Measurements from ENCODE around the gene FOXRED1.
A peak's percentile ranks its signal among the peaks of the same experiment; 100 is the strongest.

The FOXRED1 gene

DNA sequence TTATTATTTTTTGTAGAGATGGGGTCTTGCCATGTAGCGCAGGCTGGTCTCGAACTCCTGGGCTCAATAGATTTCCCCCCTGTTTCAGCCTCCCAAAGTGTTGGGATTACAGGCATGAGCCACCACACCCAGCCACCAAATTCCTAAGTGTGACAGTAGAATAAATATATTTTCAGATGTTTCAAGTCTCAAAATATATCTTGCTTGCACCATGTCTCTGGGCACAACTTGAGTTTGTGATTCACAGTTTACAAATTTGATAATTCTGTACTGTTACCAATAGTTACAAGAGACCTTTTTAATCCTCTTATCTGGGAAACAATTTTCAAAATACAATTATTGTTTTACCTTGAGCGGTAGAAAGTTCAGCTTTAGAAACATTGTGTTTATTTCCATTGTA, 54.0 kb downstream of the FOXRED1 start:
- H3K27ac Mint-ChIP-seq = no peak overlapping the region
- no peaks in the 10 kb centered on the region for H3K9me3 Mint-ChIP-seq
- peaks cover 42% of the 10 kb centered on the region for H3K4me1 Mint-ChIP-seq
- H3K27me3 Mint-ChIP-seq (ENCODE audit: low read depth) = no peaks in the 10 kb centered on the region
- no peaks in the 10 kb centered on the region for H3K36me3 Mint-ChIP-seq (ENCODE audit: low read depth)
- TF ChIP-seq, protein P1, sequence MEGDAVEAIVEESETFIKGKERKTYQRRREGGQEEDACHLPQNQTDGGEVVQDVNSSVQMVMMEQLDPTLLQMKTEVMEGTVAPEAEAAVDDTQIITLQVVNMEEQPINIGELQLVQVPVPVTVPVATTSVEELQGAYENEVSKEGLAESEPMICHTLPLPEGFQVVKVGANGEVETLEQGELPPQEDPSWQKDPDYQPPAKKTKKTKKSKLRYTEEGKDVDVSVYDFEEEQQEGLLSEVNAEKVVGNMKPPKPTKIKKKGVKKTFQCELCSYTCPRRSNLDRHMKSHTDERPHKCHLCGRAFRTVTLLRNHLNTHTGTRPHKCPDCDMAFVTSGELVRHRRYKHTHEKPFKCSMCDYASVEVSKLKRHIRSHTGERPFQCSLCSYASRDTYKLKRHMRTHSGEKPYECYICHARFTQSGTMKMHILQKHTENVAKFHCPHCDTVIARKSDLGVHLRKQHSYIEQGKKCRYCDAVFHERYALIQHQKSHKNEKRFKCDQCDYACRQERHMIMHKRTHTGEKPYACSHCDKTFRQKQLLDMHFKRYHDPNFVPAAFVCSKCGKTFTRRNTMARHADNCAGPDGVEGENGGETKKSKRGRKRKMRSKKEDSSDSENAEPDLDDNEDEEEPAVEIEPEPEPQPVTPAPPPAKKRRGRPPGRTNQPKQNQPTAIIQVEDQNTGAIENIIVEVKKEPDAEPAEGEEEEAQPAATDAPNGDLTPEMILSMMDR (IDR thresholded peaks at IDR 0.05; ENCODE audit: unreplicated experiment in 3 of 3) = no peak
- no peak overlapping the region for H3K4me3 Mint-ChIP-seq

DNA sequence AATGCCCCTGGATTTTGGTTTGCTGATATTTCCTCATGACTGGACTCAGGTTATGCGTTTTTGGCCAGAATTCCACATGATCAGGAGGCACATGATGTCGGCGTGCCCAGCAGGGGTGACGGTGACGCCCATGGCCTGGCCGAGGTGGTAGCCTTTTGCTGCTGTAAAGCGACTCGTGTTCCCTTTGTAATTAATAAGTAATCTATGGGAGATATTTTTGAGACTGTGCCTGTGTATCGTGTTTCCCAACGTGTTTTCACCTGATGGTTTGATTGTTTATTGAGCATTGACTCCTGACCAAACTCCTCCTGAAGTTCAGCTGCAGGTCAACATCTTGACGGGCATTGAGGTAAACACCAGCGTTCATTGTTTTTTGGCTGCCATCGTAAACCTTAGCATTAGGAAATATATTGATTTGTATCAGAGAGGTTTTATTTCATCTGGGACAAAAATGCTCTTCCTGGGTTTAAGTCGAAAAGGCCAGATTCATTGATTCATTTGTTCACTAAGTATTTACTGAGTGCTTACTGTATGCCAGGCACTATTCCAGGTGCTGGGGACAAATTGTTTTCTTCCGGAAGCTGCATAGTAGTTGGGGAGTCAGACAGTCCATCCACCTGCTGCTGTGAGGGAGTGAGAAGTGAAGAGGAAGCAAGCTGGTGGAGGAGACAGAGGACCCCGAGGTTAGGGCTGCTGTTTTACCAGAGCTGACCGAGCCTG, 58.5 kb downstream of the FOXRED1 start:
- Mint-ChIP-seq H3K36me3 (ENCODE audit: low read depth) (peaks cover 3% of the 10 kb centered on the region), H3K27ac (peak overlapping the region in 2 of 3 experiments; percentile 13 to 21), H3K9me3 (no peaks in the 10 kb centered on the region), H3K4me3 (no peak overlapping the region), H3K4me1 (peaks cover 18% of the 10 kb centered on the region), H3K27me3 (ENCODE audit: low read depth) (no peaks in the 10 kb centered on the region)
- TF ChIP-seq, protein P1 (IDR thresholded peaks at IDR 0.05; ENCODE audit: unreplicated experiment in 3 of 3) = no peak
